ENCODE measurements around the gene PKIB.

The PKIB gene

DNA sequence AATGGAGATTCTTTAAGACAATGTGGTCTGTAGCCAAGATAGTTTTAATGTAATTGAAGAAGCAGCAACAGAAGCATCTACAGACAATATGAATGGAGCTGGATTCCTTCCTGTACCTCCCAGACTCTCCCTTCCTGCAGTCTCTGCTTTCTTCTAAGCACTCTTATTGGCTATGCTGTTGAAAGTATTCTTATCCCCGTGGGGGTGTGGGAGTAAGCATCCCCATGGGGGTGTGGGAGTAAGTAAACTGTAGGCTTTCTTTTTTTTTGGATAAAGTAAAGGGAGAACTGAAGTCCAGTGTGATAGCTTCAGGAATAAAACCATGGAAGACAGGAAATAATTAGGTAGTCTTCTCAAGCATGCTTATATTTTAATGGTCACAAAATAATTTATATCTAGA is 4.1 kb downstream of the PKIB start (continued):
- TF ChIP-seq, protein P1, sequence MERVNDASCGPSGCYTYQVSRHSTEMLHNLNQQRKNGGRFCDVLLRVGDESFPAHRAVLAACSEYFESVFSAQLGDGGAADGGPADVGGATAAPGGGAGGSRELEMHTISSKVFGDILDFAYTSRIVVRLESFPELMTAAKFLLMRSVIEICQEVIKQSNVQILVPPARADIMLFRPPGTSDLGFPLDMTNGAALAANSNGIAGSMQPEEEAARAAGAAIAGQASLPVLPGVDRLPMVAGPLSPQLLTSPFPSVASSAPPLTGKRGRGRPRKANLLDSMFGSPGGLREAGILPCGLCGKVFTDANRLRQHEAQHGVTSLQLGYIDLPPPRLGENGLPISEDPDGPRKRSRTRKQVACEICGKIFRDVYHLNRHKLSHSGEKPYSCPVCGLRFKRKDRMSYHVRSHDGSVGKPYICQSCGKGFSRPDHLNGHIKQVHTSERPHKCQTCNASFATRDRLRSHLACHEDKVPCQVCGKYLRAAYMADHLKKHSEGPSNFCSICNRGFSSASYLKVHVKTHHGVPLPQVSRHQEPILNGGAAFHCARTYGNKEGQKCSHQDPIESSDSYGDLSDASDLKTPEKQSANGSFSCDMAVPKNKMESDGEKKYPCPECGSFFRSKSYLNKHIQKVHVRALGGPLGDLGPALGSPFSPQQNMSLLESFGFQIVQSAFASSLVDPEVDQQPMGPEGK (CRISPR knock-in tag; IDR thresholded peaks at IDR 0.05; ENCODE audit: borderline replicate concordance): no peak
- TF ChIP-seq ZNF565 (CRISPR knock-in tag; conservative IDR thresholded peaks at IDR 0.05; ENCODE audit: low read depth) (no peak), ZFP30 (CRISPR knock-in tag; IDR thresholded peaks at IDR 0.05) (no peak), SNAI2 (CRISPR knock-in tag; IDR thresholded peaks at IDR 0.05) (no peak), GLIS3 (CRISPR knock-in tag; IDR thresholded peaks at IDR 0.05) (no peak), BACH2 (CRISPR knock-in tag; IDR thresholded peaks at IDR 0.05; ENCODE audit: borderline replicate concordance) (no peak), PPARA (CRISPR knock-in tag; IDR thresholded peaks at IDR 0.05; ENCODE audit: borderline replicate concordance) (no peak), TOX (CRISPR knock-in tag; IDR thresholded peaks at IDR 0.05; ENCODE audit: borderline replicate concordance) (no peak), ZC3H10 (CRISPR knock-in tag; IDR thresholded peaks at IDR 0.05) (no peak), ZFP3 (CRISPR knock-in tag; IDR thresholded peaks at IDR 0.05) (no peak), ARNTL (CRISPR knock-in tag; IDR thresholded peaks at IDR 0.05; ENCODE audit: borderline replicate concordance, low read depth) (no peak)

DNA sequence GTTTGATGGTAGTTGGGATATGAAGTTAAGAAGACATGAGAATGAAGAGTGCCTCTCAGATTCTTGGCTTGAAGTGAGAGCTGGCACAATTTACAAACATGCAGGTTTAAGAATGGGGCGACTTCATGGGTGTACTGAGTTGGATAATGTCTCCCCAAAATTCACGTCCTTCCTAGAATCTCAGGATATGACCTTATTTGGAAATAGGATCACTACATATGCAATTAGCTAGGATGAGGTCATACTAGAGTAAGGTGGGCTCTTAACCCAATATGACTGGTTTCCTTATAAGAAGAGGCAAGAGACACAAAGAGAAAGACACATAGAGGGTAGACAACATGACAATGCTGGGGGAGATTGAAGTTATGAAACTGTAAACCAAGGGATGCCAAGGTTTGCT is 5.2 kb downstream of the PKIB start:
- TF ChIP-seq OSR1 (CRISPR knock-in tag; IDR thresholded peaks at IDR 0.05): no peak
- TF ChIP-seq RARB (CRISPR knock-in tag; IDR thresholded peaks at IDR 0.05): no peak
- TF ChIP-seq ZFP30 (CRISPR knock-in tag; IDR thresholded peaks at IDR 0.05): no peak
- no peak for TF ChIP-seq ZC3H10 (CRISPR knock-in tag; IDR thresholded peaks at IDR 0.05)
- no peak for TF ChIP-seq TOX (CRISPR knock-in tag; IDR thresholded peaks at IDR 0.05; ENCODE audit: borderline replicate concordance)
- no peak for TF ChIP-seq ZNF70 (CRISPR knock-in tag; IDR thresholded peaks at IDR 0.05)
- TF ChIP-seq, protein P2, sequence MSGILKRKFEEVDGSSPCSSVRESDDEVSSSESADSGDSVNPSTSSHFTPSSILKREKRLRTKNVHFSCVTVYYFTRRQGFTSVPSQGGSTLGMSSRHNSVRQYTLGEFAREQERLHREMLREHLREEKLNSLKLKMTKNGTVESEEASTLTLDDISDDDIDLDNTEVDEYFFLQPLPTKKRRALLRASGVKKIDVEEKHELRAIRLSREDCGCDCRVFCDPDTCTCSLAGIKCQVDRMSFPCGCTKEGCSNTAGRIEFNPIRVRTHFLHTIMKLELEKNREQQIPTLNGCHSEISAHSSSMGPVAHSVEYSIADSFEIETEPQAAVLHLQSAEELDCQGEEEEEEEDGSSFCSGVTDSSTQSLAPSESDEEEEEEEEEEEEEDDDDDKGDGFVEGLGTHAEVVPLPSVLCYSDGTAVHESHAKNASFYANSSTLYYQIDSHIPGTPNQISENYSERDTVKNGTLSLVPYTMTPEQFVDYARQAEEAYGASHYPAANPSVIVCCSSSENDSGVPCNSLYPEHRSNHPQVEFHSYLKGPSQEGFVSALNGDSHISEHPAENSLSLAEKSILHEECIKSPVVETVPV (CRISPR knock-in tag; IDR thresholded peaks at IDR 0.05): no peak
- no peak for TF ChIP-seq ZNF8 (CRISPR knock-in tag; IDR thresholded peaks at IDR 0.05)
- no peak for TF ChIP-seq BACH2 (CRISPR knock-in tag; IDR thresholded peaks at IDR 0.05; ENCODE audit: borderline replicate concordance)
- no peak for TF ChIP-seq ISL1 (CRISPR knock-in tag; IDR thresholded peaks at IDR 0.05)
- no peak for TF ChIP-seq PPARA (CRISPR knock-in tag; IDR thresholded peaks at IDR 0.05; ENCODE audit: borderline replicate concordance)
- no peak for TF ChIP-seq ESRRG (CRISPR knock-in tag; IDR thresholded peaks at IDR 0.05)
- no peak for TF ChIP-seq SNAI2 (CRISPR knock-in tag; IDR thresholded peaks at IDR 0.05)
- no peak for TF ChIP-seq GLIS3 (CRISPR knock-in tag; IDR thresholded peaks at IDR 0.05)
- TF ChIP-seq CSDC2 (CRISPR knock-in tag; IDR thresholded peaks at IDR 0.05): no peak
- TF ChIP-seq, protein P3, sequence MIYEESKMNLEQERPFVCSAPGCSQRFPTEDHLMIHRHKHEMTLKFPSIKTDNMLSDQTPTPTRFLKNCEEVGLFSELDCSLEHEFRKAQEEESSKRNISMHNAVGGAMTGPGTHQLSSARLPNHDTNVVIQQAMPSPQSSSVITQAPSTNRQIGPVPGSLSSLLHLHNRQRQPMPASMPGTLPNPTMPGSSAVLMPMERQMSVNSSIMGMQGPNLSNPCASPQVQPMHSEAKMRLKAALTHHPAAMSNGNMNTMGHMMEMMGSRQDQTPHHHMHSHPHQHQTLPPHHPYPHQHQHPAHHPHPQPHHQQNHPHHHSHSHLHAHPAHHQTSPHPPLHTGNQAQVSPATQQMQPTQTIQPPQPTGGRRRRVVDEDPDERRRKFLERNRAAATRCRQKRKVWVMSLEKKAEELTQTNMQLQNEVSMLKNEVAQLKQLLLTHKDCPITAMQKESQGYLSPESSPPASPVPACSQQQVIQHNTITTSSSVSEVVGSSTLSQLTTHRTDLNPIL (CRISPR knock-in tag; IDR thresholded peaks at IDR 0.05; ENCODE audit: low read depth): no peak
- TF ChIP-seq, protein P1 (CRISPR knock-in tag; IDR thresholded peaks at IDR 0.05; ENCODE audit: borderline replicate concordance): no peak
- TF ChIP-seq TCF4 (CRISPR knock-in tag; IDR thresholded peaks at IDR 0.05; ENCODE audit: borderline replicate concordance): no peak
- TF ChIP-seq, protein P4, sequence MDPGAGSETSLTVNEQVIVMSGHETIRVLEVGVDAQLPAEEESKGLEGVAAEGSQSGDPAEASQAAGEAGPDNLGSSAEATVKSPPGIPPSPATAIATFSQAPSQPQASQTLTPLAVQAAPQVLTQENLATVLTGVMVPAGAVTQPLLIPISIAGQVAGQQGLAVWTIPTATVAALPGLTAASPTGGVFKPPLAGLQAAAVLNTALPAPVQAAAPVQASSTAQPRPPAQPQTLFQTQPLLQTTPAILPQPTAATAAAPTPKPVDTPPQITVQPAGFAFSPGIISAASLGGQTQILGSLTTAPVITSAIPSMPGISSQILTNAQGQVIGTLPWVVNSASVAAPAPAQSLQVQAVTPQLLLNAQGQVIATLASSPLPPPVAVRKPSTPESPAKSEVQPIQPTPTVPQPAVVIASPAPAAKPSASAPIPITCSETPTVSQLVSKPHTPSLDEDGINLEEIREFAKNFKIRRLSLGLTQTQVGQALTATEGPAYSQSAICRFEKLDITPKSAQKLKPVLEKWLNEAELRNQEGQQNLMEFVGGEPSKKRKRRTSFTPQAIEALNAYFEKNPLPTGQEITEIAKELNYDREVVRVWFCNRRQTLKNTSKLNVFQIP (CRISPR knock-in tag; IDR thresholded peaks at IDR 0.05; ENCODE audit: borderline replicate concordance, low read depth): no peak
- no peak for TF ChIP-seq ZFP3 (CRISPR knock-in tag; IDR thresholded peaks at IDR 0.05)
- no peak for ATAC-seq

DNA sequence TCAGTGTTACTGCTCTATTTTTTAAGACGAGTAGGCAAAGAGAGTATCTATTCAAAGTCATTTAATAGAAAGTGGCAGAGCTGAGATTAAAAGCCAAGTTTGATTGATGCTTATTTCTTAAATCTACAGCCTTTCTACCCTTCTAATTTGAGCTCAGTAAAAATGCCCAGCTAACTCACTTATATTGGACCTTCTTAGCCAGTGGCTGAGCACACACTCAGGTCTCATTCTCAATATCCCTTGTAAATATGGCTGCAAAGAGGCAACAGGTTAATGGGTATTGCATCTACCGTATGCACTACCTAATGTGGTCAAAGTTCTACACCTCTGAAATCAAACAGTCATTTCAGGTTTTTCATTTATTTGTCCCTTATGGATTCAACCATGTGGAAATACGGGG is 6.7 kb downstream of the PKIB start:
- ATAC-seq: no peak
- no peak for TF ChIP-seq ZFP3 (CRISPR knock-in tag; IDR thresholded peaks at IDR 0.05)
- no peak for TF ChIP-seq GLIS3 (CRISPR knock-in tag; IDR thresholded peaks at IDR 0.05)
- no peak for TF ChIP-seq ZNF565 (CRISPR knock-in tag; conservative IDR thresholded peaks at IDR 0.05; ENCODE audit: low read depth)
- TF ChIP-seq ISL1 (CRISPR knock-in tag; IDR thresholded peaks at IDR 0.05): no peak
- no peak for TF ChIP-seq RARB (CRISPR knock-in tag; IDR thresholded peaks at IDR 0.05)
- TF ChIP-seq PPARA (CRISPR knock-in tag; IDR thresholded peaks at IDR 0.05; ENCODE audit: borderline replicate concordance): no peak
- TF ChIP-seq, protein P2 (CRISPR knock-in tag; IDR thresholded peaks at IDR 0.05): no peak
- TF ChIP-seq, protein P1 (CRISPR knock-in tag; IDR thresholded peaks at IDR 0.05; ENCODE audit: borderline replicate concordance): no peak
- TF ChIP-seq OSR1 (CRISPR knock-in tag; IDR thresholded peaks at IDR 0.05): no peak
- TF ChIP-seq ZNF8 (CRISPR knock-in tag; IDR thresholded peaks at IDR 0.05): no peak
- TF ChIP-seq TOX (CRISPR knock-in tag; IDR thresholded peaks at IDR 0.05; ENCODE audit: borderline replicate concordance): no peak
- TF ChIP-seq ESRRG (CRISPR knock-in tag; IDR thresholded peaks at IDR 0.05): no peak
- TF ChIP-seq ZFP30 (CRISPR knock-in tag; IDR thresholded peaks at IDR 0.05): no peak
